IPS-11a (cell line): ENCODE results near the gene ZNF362.
"Not testable (repeated sequence)": the region's sequence is repeated elsewhere in the genome, so short reads cannot be mapped to it uniquely, and the experiment has no call there.

Source experiments
- H3K4me3 ChIP-seq: one replicate; pipeline ENCODE4 v1.5.1; 2013; ENCODE audit warnings: low read depth, low read length, control low read depth

Gene ZNF362

DNA sequence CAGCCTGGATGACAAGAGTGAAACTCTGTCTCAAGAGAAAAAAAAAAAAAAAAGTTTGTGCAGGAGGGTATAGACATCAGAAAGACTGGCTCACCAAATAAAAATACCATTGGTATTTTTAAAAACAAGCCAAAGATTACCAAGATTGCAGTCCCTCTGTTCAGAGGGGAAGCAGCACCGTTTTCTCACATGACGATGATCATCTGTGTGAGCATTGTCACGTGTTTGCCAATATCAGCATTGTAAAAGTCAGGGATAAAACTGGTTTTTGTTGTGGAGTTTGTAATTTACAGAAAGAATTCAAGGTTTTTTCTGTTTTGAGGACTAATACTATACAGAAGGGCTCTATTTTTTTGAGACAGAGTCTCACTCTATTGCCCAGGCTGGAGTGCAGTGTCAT, 26.5 kb downstream of the ZNF362 start:
- H3K4me3 ChIP-seq, result no peak overlapping the region

DNA sequence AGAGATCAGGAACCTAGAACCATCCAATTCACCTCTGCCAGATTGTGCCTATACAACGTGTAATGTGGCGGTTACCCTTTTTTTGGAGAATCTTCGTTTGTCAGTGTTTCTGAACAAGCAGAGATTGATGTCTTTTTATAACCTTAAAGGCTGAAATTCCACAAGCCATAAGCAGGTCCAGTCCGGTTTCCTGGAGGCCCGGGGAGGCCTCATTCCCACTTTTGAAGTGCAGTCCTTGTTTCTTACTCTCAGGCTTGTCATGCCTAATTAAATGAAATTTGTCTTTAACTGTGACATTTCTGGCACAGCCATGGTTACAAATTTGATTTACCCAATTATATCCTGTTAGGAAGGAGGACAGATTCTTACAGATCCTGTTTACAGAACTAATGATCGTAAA, 27.8 kb downstream of the ZNF362 start:
- H3K4me3 ChIP-seq, result no peak overlapping the region

DNA sequence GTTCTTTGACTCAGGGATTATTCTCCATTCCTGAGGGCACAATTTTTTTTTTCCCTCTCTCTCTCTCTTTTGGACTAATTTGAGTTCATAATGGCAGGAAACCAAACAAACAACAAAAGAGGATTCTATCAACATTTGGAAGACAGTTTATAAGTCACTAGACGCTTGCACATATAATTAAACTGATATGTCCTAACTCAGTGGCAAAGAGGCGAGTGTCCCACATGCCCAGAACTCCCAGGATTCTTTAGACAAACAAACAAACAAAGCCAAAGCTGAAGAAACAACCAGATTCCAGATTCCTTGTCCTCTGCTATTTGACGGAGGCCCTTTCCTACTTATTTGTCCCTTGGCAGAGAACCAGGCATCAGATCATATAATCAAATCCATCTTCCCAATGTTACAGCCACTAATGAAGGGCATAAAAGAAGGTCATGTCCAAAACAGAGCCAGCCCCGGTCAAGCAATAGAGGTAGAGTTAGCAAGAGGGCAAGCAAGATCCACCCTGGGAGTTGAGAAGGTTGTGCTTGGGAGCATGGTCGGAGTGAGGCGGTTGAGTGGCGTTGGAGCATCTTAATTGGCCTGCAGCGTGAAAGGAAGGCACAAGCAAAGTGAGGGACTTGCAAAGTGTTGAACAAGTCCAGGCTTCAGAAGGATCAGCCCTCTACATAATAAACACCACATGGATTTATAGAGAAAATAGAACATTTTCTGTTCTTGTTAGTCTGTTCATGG, 30.3 kb downstream of the ZNF362 start:
- no peak overlapping the region for H3K4me3 ChIP-seq

DNA sequence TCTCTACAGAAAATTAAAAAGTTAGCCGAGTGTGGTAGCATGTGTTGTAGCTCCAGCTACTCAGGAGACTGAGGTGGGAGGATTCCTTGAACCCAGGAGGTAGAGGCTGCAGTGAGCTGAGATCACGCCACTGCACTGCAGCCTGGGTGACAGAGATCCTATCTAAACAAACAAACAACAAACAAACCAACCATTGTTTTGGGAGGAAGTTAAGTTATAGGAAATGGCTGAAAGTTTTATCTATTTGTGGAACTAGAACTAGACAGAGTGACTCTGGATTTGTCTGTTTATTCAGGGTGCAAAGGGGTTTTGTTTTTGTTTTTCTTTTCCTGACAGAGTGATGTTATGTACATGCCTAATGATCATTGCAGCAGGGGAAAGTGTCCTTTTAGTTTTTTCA, 31.0 kb downstream of the ZNF362 start:
- no peak overlapping the region for H3K4me3 ChIP-seq

DNA sequence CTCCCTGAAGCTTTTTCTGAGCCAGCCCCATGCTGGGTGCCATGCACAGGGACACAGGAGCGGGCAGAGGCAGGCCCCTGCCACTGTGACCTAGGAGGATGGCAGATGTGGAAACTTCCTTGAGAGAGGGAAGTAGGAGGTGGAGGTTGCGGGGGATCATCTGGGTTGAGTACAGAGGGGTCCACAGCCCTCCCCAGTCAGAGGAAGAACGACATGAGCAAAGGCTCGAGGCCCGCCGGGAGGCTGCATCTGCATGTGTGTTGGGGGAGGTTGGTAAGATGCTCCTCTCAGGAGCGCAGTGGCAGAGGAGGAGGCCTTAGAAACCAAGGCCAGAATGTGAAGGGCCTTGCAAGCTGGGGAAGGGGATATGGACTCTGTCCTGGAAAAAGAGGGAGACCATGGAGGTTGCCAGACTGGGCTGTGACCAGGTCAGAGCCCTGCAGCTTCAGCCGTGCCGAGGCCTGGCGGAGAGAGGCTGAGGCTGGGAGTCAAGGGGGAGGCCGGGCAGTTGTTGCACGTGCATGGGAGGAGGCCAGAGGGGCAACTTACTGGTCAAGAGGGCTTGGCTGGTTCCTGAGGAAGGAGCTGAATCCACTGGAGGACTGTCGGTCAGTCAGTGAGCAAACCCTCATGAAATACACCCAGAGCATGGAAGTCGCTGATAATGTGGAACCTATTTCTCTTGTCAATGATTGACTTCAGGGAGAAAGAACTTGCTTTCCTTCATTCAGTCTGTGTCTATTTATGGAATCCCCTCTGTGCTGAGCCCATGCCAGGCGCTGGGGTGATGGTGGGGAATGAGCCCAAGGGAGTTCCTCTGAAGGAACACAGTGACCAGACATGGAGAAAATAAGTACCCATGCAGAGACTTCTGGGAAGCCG, 32.9 kb downstream of the ZNF362 start:
- no peak overlapping the region for H3K4me3 ChIP-seq

DNA sequence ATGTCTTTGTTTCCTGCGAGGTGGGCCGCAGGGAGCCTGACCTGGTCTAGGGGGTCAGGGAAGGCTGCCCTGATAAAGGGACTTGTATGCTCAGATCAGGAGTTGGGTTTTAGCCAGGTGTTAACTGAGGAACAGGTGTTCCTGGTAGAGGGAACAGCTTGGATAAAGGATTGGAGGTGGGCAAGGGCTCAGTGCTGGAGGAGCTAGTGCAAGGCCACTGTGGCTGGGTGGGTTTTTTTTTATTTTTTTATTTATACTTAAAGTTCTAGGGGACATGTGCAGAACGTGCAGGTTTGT, 33.5 kb downstream of the ZNF362 start:
- no peak overlapping the region for H3K4me3 ChIP-seq

DNA sequence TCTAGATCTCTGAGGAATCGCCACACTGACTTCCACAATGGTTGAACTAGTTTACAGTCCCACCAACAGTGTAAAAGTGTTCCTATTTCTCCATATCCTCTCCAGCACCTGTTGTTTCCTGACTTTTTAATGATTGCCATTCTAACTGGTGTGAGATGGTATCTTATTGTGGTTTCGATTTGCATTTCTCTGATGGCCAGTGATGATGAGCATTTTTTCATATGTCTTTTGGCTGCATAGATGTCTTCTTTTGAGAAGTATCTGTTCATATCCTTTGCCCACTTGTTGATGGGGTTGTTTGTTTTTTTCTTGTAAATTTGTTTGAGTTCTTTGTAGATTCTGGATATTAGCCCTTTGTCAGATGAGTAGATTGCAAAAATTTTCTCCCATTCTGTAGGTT, 34.3 kb downstream of the ZNF362 start:
- not testable (repeated sequence) for H3K4me3 ChIP-seq

DNA sequence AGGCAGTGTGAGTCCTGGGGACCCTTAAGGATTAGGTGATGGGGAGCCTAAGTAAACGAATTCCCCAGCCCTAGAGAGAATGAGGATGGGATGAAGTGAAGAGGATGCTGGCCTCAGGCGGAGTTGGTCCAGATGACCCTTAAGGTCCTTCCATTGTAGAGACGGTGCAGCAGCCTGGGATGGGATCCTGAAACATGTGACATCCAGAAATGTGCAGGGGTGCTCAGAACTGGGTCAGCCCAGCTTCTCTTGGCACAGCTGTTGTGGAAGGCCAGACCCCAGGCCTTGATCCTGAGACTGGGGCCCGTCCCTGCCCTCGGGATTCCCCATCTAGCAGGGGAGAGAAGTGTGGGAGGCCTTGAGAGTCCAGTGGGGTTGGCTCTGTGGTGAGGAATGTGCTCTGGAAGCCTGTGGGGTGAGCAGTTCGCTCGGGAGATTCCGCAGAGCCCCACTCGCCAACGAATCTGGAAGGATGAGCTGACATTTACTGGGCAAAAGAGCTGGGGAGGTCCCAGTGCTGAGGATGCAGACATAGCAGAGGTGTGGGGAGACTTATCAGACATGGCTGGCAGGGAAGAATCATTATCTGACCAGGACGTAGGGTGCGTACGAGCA, 36.5 kb downstream of the ZNF362 start:
- no peak overlapping the region for H3K4me3 ChIP-seq

DNA sequence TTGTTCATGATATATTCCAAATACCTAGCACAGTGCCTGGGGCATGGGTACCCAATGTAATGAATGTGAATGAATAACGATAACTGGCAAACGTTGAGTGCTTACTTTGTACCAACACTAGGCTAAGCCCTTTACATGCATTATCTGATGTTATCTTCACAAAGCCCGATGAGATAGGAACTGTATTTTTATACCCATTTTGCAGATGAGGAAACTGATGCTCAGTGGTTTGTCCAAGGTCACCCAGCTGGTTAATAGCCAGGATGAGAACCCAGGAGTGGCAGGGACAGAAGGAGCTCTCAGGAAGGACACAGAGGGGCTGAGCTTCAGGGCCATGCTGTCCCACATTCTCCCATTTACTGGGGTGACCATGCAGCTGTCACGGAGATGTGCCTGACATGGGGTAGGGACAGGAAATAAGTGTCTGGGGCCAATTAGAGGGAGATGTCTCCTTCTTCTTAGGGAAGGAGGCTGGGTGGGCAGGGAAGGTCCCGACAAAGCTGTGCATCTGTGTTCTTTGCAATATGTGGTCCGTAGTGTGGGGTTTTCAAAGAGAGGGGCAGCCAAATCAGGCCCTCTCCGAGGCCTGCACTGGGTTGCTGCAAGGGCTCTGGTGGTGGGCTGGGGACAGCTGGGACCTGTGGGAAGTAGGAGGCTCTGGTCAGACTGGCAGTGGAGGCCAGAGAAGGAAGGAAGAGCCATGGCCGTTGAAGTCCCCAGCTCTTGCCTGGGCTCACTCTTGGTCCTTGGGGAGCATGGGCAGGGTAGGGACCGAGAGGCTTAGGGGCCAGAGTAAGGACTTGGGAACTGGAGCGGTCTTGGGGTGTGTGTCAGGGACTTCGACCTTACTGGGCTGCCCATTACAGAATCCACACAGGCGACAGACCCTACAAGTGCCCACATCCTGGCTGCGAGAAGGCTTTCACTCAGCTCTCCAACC, 38.0 kb downstream of the ZNF362 start:
- no peak overlapping the region for H3K4me3 ChIP-seq

DNA sequence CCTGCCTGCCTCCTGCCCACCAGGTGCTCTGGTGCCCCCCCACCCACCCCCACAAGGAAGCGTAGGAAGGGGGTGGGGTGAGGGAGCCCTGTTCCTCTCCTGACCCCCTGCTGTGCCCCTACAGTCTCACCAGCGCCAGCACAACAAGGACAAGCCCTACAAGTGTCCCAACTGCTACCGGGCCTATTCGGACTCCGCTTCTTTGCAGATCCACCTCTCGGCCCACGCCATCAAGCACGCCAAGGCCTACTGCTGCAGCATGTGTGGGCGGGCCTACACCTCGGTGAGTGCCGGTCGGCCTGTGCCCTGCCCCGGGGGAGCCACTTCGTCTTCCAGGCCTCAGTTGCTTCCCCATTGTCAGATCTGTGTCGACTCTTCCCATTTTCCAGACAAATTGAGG, 38.7 kb downstream of the ZNF362 start:
- no peak overlapping the region for H3K4me3 ChIP-seq

DNA sequence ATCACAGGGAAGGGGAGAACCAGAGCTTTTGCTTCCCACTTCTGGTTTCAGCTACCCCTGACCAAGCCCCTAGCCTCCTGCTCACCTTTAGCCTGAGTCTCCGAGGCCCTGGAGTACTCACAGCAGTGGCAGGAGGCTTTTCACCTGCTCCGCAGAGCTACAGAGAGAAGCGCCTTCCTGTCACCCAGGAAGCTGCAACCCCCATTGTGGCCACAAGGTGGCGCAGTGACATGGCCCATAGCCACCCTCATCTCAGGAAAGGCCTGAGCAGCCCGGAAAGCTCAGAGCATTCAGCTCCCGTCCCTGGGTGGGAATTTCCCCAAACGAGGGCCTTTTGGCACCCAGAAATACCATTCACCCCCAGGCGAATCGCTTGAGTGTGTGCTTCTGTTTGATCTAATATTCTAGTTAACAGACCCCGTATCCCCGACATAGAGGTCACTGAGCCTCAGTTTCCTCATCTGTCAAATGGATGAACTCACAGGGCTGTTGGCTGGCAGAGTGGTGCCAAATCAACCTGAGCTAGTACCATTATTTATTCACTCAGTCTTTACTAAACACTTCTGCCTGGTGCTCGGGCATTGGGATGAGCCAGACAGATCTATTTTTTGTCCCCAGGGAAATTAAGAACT, 39.3 kb downstream of the ZNF362 start:
- no peak overlapping the region for H3K4me3 ChIP-seq

DNA sequence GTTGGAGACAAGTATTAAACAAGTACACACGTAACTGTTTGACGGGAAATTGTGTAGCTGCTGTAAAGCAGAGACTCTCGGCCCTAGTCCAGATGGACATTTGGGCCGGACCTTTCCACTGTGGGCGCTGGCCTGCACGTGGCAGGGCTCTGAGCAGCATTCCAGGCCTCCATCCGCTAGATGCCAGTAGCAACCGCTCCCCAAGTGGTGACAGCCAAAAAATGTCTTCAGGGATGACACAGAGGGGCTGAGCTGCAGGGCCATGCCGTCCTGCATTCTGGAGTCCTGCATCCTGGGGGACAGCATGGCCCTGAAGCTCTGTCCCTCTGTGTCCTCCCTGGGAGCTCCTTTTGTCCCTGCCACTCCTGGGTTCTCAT, 39.8 kb downstream of the ZNF362 start:
- H3K4me3 ChIP-seq, result no peak overlapping the region

DNA sequence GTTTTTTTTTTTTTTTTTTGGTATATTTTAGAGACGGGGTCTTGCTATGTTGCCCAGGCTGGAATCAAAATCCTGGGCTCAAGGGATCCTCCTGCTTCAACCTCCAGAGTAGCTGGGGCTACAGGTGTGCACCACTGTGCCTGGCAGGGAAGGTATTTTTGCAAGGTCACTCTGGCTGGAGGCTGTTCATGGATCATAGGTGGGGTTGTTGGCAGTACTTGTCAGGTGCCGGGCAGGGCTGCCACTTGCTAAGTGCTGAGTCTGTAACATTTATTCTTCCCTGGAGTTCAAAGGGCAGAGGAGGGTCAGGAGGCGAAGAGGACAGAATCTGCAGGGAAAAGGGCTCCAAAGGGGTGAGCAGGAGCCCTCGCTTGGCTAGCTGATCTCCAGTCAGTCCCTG, 40.5 kb downstream of the ZNF362 start:
- H3K4me3 ChIP-seq, result no peak overlapping the region

DNA sequence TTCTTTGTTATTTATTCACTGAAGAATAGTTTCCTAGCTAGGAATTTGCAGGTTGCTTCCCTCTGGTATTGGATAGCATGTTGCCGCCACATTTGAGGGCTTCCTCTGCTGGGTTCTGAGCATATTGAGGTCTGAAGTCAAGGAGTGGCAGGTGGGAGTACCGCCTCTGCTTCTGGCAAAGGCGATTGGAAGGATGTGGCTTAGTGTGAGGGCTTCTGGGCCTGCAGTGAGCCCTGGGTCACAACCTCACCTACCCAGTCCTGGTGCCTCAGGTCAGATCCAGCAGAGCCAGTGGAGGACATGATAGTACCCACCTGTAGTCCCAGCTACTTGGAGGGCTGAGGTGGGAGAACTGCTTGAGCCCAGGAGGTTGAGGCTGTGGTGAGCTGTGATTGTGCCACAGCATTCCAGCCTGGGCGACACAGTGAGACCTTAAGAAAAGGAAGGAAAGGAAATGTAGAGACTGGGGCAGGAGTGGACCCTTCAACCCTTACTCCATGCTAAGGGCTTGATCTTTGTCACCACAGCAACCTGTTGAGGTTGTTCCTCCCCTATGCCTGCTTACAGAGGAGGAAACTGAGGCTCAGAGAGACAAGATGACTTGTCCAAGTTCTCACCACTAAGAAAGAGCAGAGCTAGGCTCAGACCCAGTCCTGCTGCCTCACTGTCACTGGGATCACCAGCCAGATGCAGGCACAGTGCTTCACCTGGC, 41.8 kb downstream of the ZNF362 start:
- no peak overlapping the region for H3K4me3 ChIP-seq

DNA sequence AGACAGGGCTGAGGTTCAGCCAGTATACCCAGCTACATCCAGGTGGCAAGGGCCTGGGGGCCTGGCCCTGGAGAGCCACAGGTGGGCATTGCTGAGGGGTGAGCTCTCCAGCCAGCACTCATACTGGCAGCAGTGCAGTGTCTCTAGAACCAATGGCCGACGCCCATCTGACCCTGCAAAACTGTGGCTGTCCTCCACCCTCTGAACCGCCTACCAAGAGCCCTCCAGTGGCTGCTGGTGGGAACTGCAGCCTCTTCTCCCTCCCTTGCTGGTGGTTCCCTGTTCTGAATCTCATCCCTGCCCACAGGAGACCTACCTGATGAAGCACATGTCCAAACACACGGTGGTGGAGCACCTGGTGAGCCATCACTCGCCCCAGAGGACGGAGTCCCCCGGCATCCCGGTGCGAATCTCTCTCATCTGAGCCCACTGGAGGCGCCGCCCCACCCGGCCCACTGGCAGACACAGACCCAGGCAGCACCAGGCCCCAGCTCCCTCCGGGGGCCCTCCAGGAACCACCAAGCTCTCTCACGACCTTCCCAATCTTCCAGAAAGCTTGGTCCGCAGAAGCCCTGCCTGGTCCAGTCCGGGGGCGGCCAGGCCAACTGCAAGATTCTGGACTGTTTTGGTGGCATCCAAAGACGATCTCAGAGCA, 42.5 kb downstream of the ZNF362 start:
- H3K4me3 ChIP-seq, result no peak overlapping the region

DNA sequence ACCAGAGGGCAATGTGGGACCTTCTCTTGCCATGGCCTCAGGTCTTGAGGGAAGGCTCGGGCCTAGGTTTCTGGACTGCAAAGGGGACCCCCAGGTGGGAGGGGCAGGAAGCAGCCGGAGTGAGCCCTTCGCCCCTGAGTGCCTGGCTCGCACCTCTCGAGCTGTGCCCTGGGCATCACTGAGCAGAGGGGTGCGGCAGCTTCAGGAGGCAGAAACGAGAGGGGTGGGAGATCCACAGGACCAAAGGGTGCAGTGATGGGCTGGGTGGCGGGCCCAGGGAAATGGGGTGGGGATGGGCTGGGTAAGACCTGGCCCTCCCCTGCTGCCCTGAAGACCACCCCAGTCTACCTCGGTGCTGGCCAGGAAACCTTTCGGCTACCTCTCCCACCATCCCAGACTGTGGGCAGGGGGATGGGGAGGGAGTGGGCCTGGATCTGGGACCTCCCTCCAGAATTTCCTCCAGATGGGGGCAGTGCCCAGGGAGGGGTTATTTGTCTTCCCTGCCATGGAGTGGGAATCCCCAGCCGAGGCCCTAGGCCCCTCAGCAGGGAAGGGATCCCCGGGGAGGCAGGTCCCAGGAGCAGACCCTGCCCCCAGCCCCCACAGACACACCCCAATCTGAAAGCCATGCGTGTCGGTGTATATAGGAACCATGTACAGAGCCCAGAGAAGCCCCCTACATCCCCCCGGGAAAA, 43.3 kb downstream of the ZNF362 start:
- H3K4me3 ChIP-seq, result no peak overlapping the region

DNA sequence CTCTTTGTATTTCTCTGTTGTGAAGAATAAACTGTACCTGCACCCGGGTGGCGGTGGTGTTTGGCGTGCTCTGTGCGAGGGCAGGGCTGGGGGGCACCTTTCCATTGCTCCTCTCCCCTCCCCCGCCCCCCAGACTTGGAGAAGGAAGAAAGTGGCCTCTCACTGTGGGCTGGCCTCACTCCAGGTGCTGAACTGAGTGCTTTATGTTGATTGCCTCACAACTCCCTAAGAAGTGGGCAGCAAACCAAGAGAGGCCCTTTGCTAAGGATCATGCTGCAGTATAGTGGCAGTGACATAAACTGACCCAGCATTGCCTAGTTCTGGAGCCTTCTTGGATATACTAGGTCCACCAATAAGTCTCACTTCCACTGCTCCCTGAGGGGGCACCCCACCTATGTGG, 44.4 kb downstream of the ZNF362 start:
- no peak overlapping the region for H3K4me3 ChIP-seq

DNA sequence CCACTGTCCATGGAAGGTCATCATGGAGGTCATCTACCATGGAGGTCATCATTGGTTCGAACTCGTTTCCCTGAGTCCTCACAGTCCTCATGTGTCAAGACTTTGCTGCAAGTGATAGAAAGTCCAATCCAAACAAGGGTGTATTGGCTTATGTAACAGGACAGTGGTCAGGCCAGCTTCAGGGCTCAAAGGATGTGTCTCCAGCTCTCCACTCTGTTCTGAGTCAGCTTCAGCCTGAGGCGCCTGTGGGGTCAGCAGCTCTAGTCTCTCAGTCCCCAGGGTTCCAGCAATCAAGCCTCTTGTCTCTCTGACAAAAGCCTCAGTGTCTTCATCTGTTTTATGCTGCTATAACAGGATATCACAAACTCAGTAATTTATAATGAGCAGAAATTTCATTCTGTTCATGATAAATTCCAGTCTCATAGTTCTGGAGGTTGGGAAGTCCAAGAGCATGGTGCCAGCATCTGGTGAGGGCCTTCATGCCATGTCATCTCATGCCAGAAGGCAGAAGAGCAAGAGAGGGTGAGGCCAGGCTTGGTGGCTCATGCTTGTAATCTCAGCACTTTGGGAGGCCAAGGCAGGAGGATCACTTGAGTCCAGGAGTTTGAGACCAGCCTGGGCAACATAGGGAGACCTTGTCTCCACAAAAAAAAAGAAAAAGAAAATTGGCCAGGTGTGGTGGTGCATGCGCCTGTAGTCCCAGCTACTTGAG, 45.1 kb downstream of the ZNF362 start:
- H3K4me3 ChIP-seq, result no peak overlapping the region
